H1 (cell line): ENCODE measurements around the gene SUPT4H1. TPM values are rescaled to one million over a fixed set of nuclear protein-coding genes. Genes with fewer than 3 reads are reported as not detected.

ENCODE experiments used
- CTCF ChIA-PET: fragments of 300-600 bp; sonication (Branson Sonifier 250); formaldehyde crosslinking; loops from one replicate; lab custom pipeline; 2021; ENCODE audit not compliant: partially characterized antibody; lab: Charles Lee
- POLR2A ChIA-PET: fragments of 300-600 bp; sonication (Branson Sonifier 250); formaldehyde crosslinking; loops from one replicate; lab custom pipeline; 2021; ENCODE audit warnings: inconsistent platforms; ENCODE audit not compliant: partially characterized antibody; lab: Charles Lee
- DNase-seq, 2 experiments: peaks; one replicate each; pipeline versions ENCODE4 v3.0.0 to v3.0.0-alpha.2; 2010 to 2022; ENCODE audit warnings: low spot score in 2 of 2, low read depth in 1 of 2, mixed read lengths in 1 of 2
- FAIRE-seq: peaks from 2 replicates; lab custom pipeline; 2011; peaks lifted over from hg19 to GRCh38; lab: Jason Lieb, UNC
- H2AFZ ChIP-seq: 2 replicates; pipeline ENCODE4 v1.8.1; 2012; ENCODE audit warnings: low read length, inconsistent platforms
- H2AK5ac ChIP-seq: 2 replicates; pipeline ENCODE4 v1.6.1; 2013; ENCODE audit warnings: low read depth, low read length
- H2BK120ac ChIP-seq: replicated peaks from 2 replicates; pipeline ENCODE3; 2013; ENCODE audit warnings: low read depth, low read length, inconsistent platforms
- H2BK12ac ChIP-seq: 2 replicates; pipeline ENCODE4 v1.6.1; 2013; ENCODE audit warnings: low read depth, low read length
- H2BK15ac ChIP-seq: 2 replicates; pipeline ENCODE4 v1.6.1; 2013; ENCODE audit warnings: low read length
- H2BK20ac ChIP-seq: 2 replicates; pipeline ENCODE4 v1.6.1; 2013; ENCODE audit warnings: low read length
- H2BK5ac ChIP-seq: 2 replicates; pipeline ENCODE4 v1.6.1; 2013; ENCODE audit warnings: low read depth, low read length
- H3K14ac ChIP-seq: 2 replicates; pipeline ENCODE4 v1.6.1; 2013; ENCODE audit warnings: inconsistent platforms; ENCODE audit not compliant: insufficient read length
- H3K18ac ChIP-seq: 2 replicates; pipeline ENCODE4 v1.6.1; 2013; ENCODE audit warnings: low read length; ENCODE audit errors: extremely low read depth
- H3K23ac ChIP-seq: 2 replicates; pipeline ENCODE4 v1.6.1; 2013; ENCODE audit warnings: inconsistent platforms; ENCODE audit not compliant: insufficient read length
- H3K23me2 ChIP-seq: 2 replicates; pipeline ENCODE4 v1.6.1; 2013; ENCODE audit warnings: low read depth, low read length
- H3K27ac ChIP-seq: 2 replicates; pipeline ENCODE4 v1.6.1; 2011; ENCODE audit warnings: low read depth, low read length, inconsistent platforms
- H3K27me3 ChIP-seq, 4 experiments: replicated peaks in 1 of 4; 1 replicate in 1 of 4; 2 replicates in 3 of 4; pipeline versions ENCODE4 v1.6.1 to v1.8.1; 2011 to 2013; ENCODE audit warnings: low read length in 3 of 4, mild to moderate bottlenecking in 3 of 4, inconsistent platforms in 2 of 4, mixed read lengths in 2 of 4, moderate library complexity in 1 of 4; ENCODE audit not compliant: control insufficient read depth in 3 of 4, insufficient read depth in 3 of 4; ENCODE audit errors: extremely low read depth in 1 of 4
- H3K36me3 ChIP-seq, 4 experiments: 2 replicates each; pipeline versions ENCODE4 v1.6.1 to v1.8.1; 2011 to 2013; ENCODE audit warnings: mild to moderate bottlenecking in 4 of 4, low read length in 3 of 4, moderate library complexity in 2 of 4, control low read depth in 1 of 4, inconsistent platforms in 1 of 4; ENCODE audit not compliant: insufficient read depth in 4 of 4, control insufficient read depth in 2 of 4
- H3K4ac ChIP-seq: replicated peaks from 2 replicates; pipeline ENCODE3; 2013; ENCODE audit warnings: low read length, low read depth, mixed read lengths, inconsistent platforms; ENCODE audit not compliant: insufficient read length
- H3K4me1 ChIP-seq, 4 experiments: replicated peaks in 1 of 4; 1 replicate in 1 of 4; 2 replicates in 3 of 4; pipeline versions ENCODE4 v1.6.1 to v1.8.1; 2011 to 2013; ENCODE audit warnings: low read length in 3 of 4, inconsistent platforms in 2 of 4, mixed read lengths in 1 of 4; ENCODE audit not compliant: insufficient read depth in 4 of 4, control insufficient read depth in 3 of 4
- H3K4me2 ChIP-seq, 2 experiments: 2 replicates each; pipeline versions ENCODE4 v1.6.1 to v1.8.1; 2011 to 2013; ENCODE audit warnings: low read depth in 2 of 2, low read length in 2 of 2, control low read depth in 1 of 2, inconsistent platforms in 1 of 2, mild to moderate bottlenecking in 1 of 2; ENCODE audit not compliant: insufficient read depth in 1 of 2
- H3K4me3 ChIP-seq, 4 experiments: fragments of 200-600, 300-600 bp in 1 of 4; sonication (generic), shearing (Covaris generic), sonication (Bioruptor Twin) in 1 of 4; 2 replicates each; pipeline versions ENCODE4 v1.5.1 to v1.8.1; 2011 to 2016; ENCODE audit warnings: low read length in 4 of 4, low read depth in 3 of 4, control low read depth in 2 of 4, inconsistent platforms in 2 of 4, mild to moderate bottlenecking in 2 of 4, mixed read lengths in 1 of 4, moderate library complexity in 1 of 4; ENCODE audit not compliant: insufficient read depth in 2 of 4; ENCODE audit errors: extremely low read depth in 1 of 4
- H3K56ac ChIP-seq: replicated peaks from 2 replicates; pipeline ENCODE3; 2013; ENCODE audit warnings: low read depth, mild to moderate bottlenecking, mixed read lengths, low read length, inconsistent platforms; ENCODE audit not compliant: insufficient read length
- H3K79me1 ChIP-seq: 2 replicates; pipeline ENCODE4 v1.6.1; 2013; ENCODE audit warnings: low read depth, low read length, control low read depth
- H3K79me2 ChIP-seq, 2 experiments: 2 replicates each; pipeline versions ENCODE4 v1.6.1 to v1.8.1; 2012 to 2013; ENCODE audit warnings: low read length in 2 of 2, mild to moderate bottlenecking in 2 of 2, inconsistent platforms in 1 of 2; ENCODE audit not compliant: insufficient read depth in 2 of 2, control insufficient read depth in 1 of 2
- H3K9ac ChIP-seq, 4 experiments: replicated peaks in 1 of 4; 1 replicate in 1 of 4; 2 replicates in 3 of 4; pipeline versions ENCODE4 v1.6.1 to v1.8.1; 2011 to 2013; ENCODE audit warnings: low read depth in 3 of 4, low read length in 3 of 4, control low read depth in 2 of 4, mild to moderate bottlenecking in 2 of 4, moderate library complexity in 2 of 4, inconsistent platforms in 1 of 4; ENCODE audit errors: extremely low read depth in 1 of 4
- H3K9me3 ChIP-seq, 2 experiments: 2 replicates each; pipeline versions ENCODE4 v1.6.1 to v1.8.1; 2012 to 2013; ENCODE audit warnings: mild to moderate bottlenecking in 2 of 2, moderate library complexity in 2 of 2, control low read depth in 1 of 2, inconsistent platforms in 1 of 2, low read depth in 1 of 2, low read length in 1 of 2, mixed read lengths in 1 of 2; ENCODE audit not compliant: insufficient read depth in 2 of 2
- H4K20me1 ChIP-seq, 2 experiments: replicated peaks in 1 of 2; 2 replicates each; pipeline versions ENCODE3 to v1.8.1; 2011 to 2013; ENCODE audit warnings: inconsistent platforms in 2 of 2, low read length in 2 of 2, mild to moderate bottlenecking in 1 of 2; ENCODE audit not compliant: insufficient read depth in 2 of 2, control insufficient read depth in 1 of 2
- H4K5ac ChIP-seq: 2 replicates; pipeline ENCODE4 v1.6.1; 2013; ENCODE audit warnings: low read length, low read depth, mixed read lengths, inconsistent platforms; ENCODE audit not compliant: insufficient read length
- H4K8ac ChIP-seq: 2 replicates; pipeline ENCODE4 v1.8.0; 2013; ENCODE audit warnings: mild to moderate bottlenecking, moderate library complexity, low read length, inconsistent platforms; ENCODE audit not compliant: insufficient read depth; ENCODE audit errors: extremely low read depth
- H4K91ac ChIP-seq: replicated peaks from 2 replicates; pipeline ENCODE3; 2013; ENCODE audit warnings: low read length, mixed read lengths, inconsistent platforms; ENCODE audit not compliant: insufficient read length
- GTF2F1 ChIP-seq: IDR thresholded peaks from 2 replicates; pipeline ENCODE4 v1.6.1; 2012; ENCODE audit warnings: low read depth, low read length, improper control_type of control experiment, borderline replicate concordance
- RXRA ChIP-seq: IDR thresholded peaks from 2 replicates; pipeline ENCODE4 v1.6.1; 2011; ENCODE audit warnings: low read depth, mild to moderate bottlenecking, low read length, moderate library complexity; ENCODE audit not compliant: insufficient read depth
- SIRT6 ChIP-seq: IDR thresholded peaks from one replicate; pipeline ENCODE4 v1.7.1; 2012; ENCODE audit warnings: low read length, inconsistent platforms
- TBP ChIP-seq: IDR thresholded peaks from 2 replicates; pipeline ENCODE4 v1.6.1; 2011; ENCODE audit warnings: low read depth, low read length, improper control_type of control experiment
- TCF12 ChIP-seq: IDR thresholded peaks from 2 replicates; pipeline ENCODE4 v1.6.1; 2011; ENCODE audit warnings: low read depth, mild to moderate bottlenecking, low read length
- TEAD4 ChIP-seq: IDR thresholded peaks from 2 replicates; pipeline ENCODE4 v1.6.1; 2012; ENCODE audit warnings: low read depth, low read length, inconsistent platforms, mixed read lengths
- WGBS, 2 experiments: shearing (Covaris generic) in 1 of 2; methylation state at CpG; one replicate each; pipeline versions ENCODE4 v1.1.6 to v1.1.7; 2013 to 2015; ENCODE audit warnings: low lambda C conversion rate in 2 of 2, mixed read lengths in 2 of 2, inconsistent platforms in 1 of 2, low coverage in 1 of 2, missing lambda C conversion rate in 1 of 2; ENCODE audit not compliant: insufficient replicate concordance in 2 of 2, insufficient coverage in 1 of 2, insufficient read length in 1 of 2; ENCODE audit errors: extremely low coverage in 1 of 2, missing lambda C conversion rate in 1 of 2; 5-methylcytosine and 5-hydroxymethylcytosine counted together
- polyA plus RNA-seq, 7 experiments: library from polyadenylated mRNA; depleted of rRNA in 3 of 7; stranded (reverse) in 5 of 7; unstranded in 2 of 7; fragments of >200 nt in 5 of 7; fragments of 200-250 nt in 2 of 7; gene quantifications; 1 replicate in 5 of 7; 2 replicates in 1 of 7; 4 replicates in 1 of 7; pipeline versions ENCODE4 v1.2.1 to v1.2.3, GENCODE V29; 2011 to 2013; ENCODE audit warnings: missing spikeins in 2 of 7, mixed read lengths in 2 of 7
- total RNA-seq: library from RNA; stranded (reverse); fragmentation: NEBNext Ultra II Directional; extraction: Animal tissue kit (Norgen Biotek cat#: 25700); gene quantifications from 2 replicates; pipeline ENCODE4 v1.2.1, GENCODE V29; 2021

Gene SUPT4H1
- total and polyA plus RNA-seq, 2 of the 8 experiments (the other 6 are each of a cell fraction or from before 2014, with no cell fraction given), result 112 to 143 TPM

DNA sequence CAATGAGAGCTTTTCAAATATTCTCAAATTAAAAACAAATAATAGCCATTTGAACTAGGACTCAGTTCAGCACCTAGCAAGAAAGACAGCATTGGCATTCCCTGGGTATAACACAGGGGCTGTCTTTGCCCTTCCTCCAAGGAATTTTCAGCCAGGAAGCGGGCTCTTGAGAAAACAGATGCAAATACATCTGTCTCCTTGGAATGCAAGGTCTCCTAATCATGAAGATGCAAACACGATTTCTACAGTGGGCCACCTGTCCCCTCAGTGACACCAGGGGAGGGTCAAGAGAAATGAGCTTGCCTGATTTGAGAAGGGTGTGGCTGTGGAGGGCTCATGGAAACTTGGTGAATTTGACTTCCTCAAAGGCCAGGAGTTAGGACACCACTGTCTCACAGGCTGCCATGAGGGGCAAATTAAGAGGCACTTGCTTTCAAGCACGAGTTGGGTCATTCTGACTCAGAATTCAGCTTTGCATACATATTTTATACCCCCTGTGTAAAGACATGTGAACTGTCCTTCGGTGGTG, 24.5 kb upstream of the SUPT4H1 start:
- H3K79me1 ChIP-seq, result no peaks in the 10 kb centered on the region
- H3K4me3 ChIP-seq, result no peak overlapping the region
- peak in 1 of 2 experiments; percentile 41 for DNase-seq
- H3K4ac ChIP-seq, result no peak overlapping the region
- H3K56ac ChIP-seq, result no peak overlapping the region
- no peak overlapping the region; the same call in 1 of the 2 replicates for H2AK5ac ChIP-seq
- H4K5ac ChIP-seq, result no peak overlapping the region
- no peak overlapping the region for H3K14ac ChIP-seq
- no peak overlapping the region for H2BK15ac ChIP-seq
- H3K18ac ChIP-seq, result no peak overlapping the region
- no peak overlapping the region for H4K8ac ChIP-seq
- peak overlapping the region in 1 of 2 experiments; percentile 42; a peak in 3 of 4 replicates for H3K4me2 ChIP-seq
- TF ChIP-seq RXRA (no peak), TEAD4 (peak; percentile 80), TCF12 (no peak), GTF2F1 (no peak), TBP (no peak), SIRT6 (no peak)
- H2BK120ac ChIP-seq, result no peak overlapping the region
- no peak overlapping the region for H2BK12ac ChIP-seq
- H3K9ac ChIP-seq, result no peak overlapping the region
- no peak overlapping the region for H3K23ac ChIP-seq
- no peaks in the 10 kb centered on the region for H3K27me3 ChIP-seq
- no peak overlapping the region for H4K91ac ChIP-seq
- no peak overlapping the region; the same call in 1 of the 2 replicates for H2BK5ac ChIP-seq
- H2BK20ac ChIP-seq, result peak overlapping the region; percentile 57; the same call in 1 of the 2 replicates
- 64% methylated on average over 4 of the region's 4 CpGs; no CpG with 5 or more reads in 1 of the 2 experiments for WGBS, 2 experiments
- no peaks in the 10 kb centered on the region for H3K23me2 ChIP-seq
- no peaks in the 10 kb centered on the region for H3K36me3 ChIP-seq
- POLR2A ChIA-PET, result interaction anchor here (0.6 to 1.7 kb wide), 5 partner anchors 15 to 39 kb away, joined by 3 to 9 read pairs (median 3); partner anchors contain the start of gene SUPT4H1
- H3K79me2 ChIP-seq, result no peaks in the 10 kb centered on the region
- H2AFZ ChIP-seq, result no peak overlapping the region
- no peak for FAIRE-seq
- no peaks in the 10 kb centered on the region for H3K9me3 ChIP-seq
- no peaks in the 10 kb centered on the region for H4K20me1 ChIP-seq
- no peak overlapping the region for H3K27ac ChIP-seq
- peaks cover 6 to 15% (median 10%) of the 10 kb centered on the region in 4 experiments; a peak in 5 of 7 replicates for H3K4me1 ChIP-seq
- CTCF ChIA-PET, result interaction anchor here (0.7 to 2.4 kb wide), 5 partner anchors 7 to 69 kb away, joined by 3 to 12 read pairs (median 3); no protein-coding TSS in a partner anchor
